PFSK-1 (cell line): ENCODE measurements around the gene TMEM94.

Source experiments
- FOXP2 ChIP-seq: optimal IDR thresholded peaks from 2 replicates; pipeline ENCODE3; 2011; ENCODE audit warnings: borderline replicate concordance, control low read depth, inconsistent platforms; ENCODE audit not compliant: insufficient read depth; ENCODE audit errors: extremely low read length, extremely low read depth
- POLR2AphosphoS5 ChIP-seq: IDR thresholded peaks from 2 replicates; pipeline ENCODE4 v1.6.1; 2012; ENCODE audit warnings: low read depth, mild to moderate bottlenecking, control low read depth, low read length, moderate library complexity
- SIN3A ChIP-seq: IDR thresholded peaks from 2 replicates; pipeline ENCODE4 v1.6.1; 2012; ENCODE audit warnings: mild to moderate bottlenecking, low read length, moderate library complexity, borderline replicate concordance; ENCODE audit not compliant: insufficient read depth
- TAF1 ChIP-seq: IDR thresholded peaks from 2 replicates; pipeline ENCODE4 v1.6.1; 2012; ENCODE audit warnings: low read length, control low read depth, borderline replicate concordance; ENCODE audit not compliant: insufficient read depth
- TF ChIP-seq, protein P1 (sequence below), 2 experiments: IDR thresholded peaks; 2 replicates each; pipeline versions ENCODE4 v1.6.1 to v1.8.0; 2011 to 2012; ENCODE audit warnings: low read depth in 2 of 2, low read length in 2 of 2, control low read depth in 1 of 2, inconsistent platforms in 1 of 2, mild to moderate bottlenecking in 1 of 2, moderate library complexity in 1 of 2; ENCODE audit not compliant: insufficient read depth in 1 of 2

The TMEM94 gene

DNA sequence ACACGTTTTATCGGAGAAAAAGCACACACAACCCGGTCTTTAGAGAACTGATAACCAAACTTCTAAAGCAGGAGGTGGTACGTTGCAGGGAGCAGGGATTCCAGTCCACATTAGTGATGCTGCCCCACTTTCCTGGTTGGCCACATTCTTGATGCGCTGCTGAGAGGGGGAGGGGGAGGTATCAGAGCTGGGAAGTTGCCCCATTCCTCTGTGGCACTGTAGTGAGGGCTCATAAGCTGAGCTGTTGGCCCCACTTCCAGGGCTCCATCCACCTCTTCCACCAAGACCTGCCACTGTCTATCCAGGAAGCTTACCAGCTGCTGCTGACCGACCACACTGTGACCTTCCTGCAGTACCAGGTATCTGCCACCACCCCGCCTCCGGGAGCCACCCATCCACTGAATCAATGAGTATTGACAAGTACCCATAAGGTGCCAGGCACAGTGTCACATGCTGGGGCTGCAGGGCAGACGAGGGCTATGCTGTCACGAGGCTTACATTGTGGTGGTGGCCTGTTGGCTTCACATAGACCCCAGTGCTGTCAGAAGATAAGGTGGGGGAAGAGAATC lies 60.9 kb downstream of the TMEM94 start:
- TF ChIP-seq POLR2AphosphoS5 (no peak), SIN3A (no peak), FOXP2 (no peak), TAF1 (no peak)
- TF ChIP-seq, protein P1, sequence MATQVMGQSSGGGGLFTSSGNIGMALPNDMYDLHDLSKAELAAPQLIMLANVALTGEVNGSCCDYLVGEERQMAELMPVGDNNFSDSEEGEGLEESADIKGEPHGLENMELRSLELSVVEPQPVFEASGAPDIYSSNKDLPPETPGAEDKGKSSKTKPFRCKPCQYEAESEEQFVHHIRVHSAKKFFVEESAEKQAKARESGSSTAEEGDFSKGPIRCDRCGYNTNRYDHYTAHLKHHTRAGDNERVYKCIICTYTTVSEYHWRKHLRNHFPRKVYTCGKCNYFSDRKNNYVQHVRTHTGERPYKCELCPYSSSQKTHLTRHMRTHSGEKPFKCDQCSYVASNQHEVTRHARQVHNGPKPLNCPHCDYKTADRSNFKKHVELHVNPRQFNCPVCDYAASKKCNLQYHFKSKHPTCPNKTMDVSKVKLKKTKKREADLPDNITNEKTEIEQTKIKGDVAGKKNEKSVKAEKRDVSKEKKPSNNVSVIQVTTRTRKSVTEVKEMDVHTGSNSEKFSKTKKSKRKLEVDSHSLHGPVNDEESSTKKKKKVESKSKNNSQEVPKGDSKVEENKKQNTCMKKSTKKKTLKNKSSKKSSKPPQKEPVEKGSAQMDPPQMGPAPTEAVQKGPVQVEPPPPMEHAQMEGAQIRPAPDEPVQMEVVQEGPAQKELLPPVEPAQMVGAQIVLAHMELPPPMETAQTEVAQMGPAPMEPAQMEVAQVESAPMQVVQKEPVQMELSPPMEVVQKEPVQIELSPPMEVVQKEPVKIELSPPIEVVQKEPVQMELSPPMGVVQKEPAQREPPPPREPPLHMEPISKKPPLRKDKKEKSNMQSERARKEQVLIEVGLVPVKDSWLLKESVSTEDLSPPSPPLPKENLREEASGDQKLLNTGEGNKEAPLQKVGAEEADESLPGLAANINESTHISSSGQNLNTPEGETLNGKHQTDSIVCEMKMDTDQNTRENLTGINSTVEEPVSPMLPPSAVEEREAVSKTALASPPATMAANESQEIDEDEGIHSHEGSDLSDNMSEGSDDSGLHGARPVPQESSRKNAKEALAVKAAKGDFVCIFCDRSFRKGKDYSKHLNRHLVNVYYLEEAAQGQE (IDR thresholded peaks at IDR 0.05; ENCODE audit: insufficient read depth in 1 of 2, low read depth in 2 of 2, low read length in 2 of 2): no peak

DNA sequence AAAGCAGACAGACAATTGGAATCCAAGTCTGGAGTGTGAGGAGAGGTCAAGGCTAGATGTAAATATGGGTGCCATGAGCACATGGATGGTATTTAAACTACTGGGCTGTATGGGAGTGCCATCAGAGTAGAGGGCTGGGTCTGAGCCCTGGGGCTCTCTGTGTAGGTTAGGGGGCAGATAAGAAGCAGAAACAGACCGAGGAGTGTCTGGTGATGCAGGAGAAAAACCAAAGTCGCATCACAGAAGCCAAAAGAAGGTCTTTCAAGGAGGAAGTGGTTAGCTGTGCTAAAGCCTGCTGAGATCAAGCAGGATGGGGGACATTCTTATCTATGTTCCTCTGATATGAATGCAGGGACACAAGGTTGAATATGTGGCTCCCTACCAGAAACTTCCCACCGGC lies 61.8 kb downstream of the TMEM94 start:
- TF ChIP-seq TAF1: no peak
- no peak for TF ChIP-seq SIN3A
- TF ChIP-seq, protein P1 (IDR thresholded peaks at IDR 0.05; ENCODE audit: insufficient read depth in 1 of 2, low read depth in 2 of 2, low read length in 2 of 2): no peak
- TF ChIP-seq POLR2AphosphoS5: no peak
- TF ChIP-seq FOXP2: no peak

DNA sequence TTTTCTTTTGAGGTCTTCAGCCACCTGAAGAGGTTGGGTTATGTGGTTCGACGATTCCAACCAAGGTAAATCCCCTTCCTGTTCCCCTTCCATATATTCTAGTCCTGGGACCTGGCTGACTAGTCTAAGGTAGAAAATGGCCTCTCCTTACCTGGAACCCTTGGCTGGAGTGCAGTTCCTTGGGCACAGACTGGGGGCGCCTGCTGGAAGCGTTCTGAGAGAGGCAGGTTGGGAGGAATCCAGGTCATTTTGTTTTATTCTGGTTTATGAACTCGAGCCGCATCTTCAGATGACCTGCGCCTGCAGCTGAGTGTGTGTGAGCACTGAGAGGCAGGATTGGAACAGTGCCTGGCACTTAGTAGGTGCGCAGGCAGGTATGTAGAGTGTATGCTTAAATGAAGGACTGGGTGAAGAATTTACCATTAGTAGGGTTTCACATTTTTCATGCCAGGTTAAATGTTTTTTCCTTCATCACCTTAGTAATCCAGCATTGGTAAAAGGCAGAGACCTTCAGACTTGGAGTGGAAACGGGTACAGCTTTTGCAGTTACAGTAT lies 62.6 kb downstream of the TMEM94 start:
- TF ChIP-seq FOXP2 (no peak), TAF1 (no peak)
- TF ChIP-seq, protein P1 (IDR thresholded peaks at IDR 0.05; ENCODE audit: insufficient read depth in 1 of 2, low read depth in 2 of 2, low read length in 2 of 2): no peak

DNA sequence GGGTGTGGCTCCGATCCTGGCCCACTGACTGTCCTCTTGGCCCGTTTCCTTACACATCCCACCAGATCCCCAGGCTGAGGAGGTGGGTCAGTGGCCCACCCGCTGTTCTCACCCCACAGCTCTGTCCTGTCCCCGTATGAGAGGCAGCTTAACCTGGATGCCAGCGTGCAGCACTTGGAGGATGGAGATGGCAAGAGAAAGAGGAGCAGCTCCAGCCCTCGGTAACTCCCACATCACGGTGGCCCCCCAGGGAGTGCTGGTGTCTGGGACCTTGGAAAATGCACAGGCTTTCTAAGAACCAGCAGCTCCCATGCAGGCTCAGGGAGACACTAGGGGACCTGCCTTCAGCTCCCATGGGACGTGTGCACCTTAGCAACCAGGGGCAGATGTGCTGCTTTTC lies 64.9 kb downstream of the TMEM94 start:
- TF ChIP-seq, protein P1 (IDR thresholded peaks at IDR 0.05; ENCODE audit: insufficient read depth in 1 of 2, low read depth in 2 of 2, low read length in 2 of 2): no peak
- TF ChIP-seq FOXP2: no peak
- no peak for TF ChIP-seq POLR2AphosphoS5
- no peak for TF ChIP-seq TAF1
- TF ChIP-seq SIN3A: no peak
